ENCODE measurements around the gene NYNRIN. TPM values are rescaled to one million over a fixed set of nuclear protein-coding genes. Genes with fewer than 3 reads are reported as not detected.
A peak's percentile ranks its signal among the peaks of the same experiment; 100 is the strongest.
"Not testable (repeated sequence)": the region's sequence is repeated elsewhere in the genome, so short reads cannot be mapped to it uniquely, and the experiment has no call there.

NYNRIN gene
- total RNA-seq, 8 experiments from 2014 or later: 2.1 to 78.7 (median 6.3) TPM

DNA sequence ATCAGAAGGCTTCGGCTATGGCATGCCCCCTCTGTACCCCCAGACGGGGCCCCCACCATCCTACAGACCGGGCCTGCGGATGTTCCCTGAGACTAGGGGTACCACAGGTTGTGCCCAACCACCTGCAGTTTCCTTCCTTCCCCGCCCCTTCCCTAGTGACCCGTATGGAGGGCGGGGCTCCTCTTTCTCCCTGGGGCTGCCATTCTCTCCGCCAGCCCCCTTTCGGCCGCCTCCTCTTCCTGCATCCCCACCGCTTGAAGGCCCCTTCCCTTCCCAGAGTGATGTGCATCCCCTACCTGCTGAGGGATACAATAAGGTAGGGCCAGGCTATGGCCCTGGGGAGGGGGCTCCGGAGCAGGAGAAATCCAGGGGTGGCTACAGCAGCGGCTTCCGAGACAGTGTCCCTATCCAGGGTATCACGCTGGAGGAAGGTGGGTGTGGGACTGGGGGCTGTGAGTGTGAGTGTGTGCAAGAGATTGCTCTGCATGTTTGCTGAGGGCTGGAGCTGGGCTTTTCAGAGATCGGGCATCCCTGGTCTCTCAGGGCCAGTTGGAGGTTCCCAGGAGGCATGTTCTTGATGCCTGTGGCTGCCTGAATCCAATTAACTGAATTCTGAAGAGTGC is 22.2 kb upstream of the NYNRIN start:
- no peak for ATAC-seq (replicated peaks in 6 of 8)
- Histone ChIP-seq H3K27ac (no peak overlapping the region), H3K4me3 (no peak overlapping the region), H3K4me1 (replicated peaks in 1 of 2) (no peaks in the 10 kb centered on the region)
- WGBS, 10 experiments: 42 to 100% methylated on average over 2 to 3 of the region's 16 CpGs; no CpG with 5 or more reads in 8 of the 10 experiments
- in situ Hi-C loops (cut with MboI; ENCODE audit: low pct_unique_long_range_greater_than_20kb in 2 of 9, low sequenced_read_pairs in 9 of 9, unreplicated experiment in 9 of 9): no loop called here

- peak in 2 of 8 experiments; percentile 4 for ATAC-seq (replicated peaks in 6 of 8)
- WGBS, 10 experiments: 0 to 80% (median 40%) methylated on average over 1 of the region's 7 CpGs; no CpG with 5 or more reads in 5 of the 10 experiments
- H3K27ac ChIP-seq: no peak overlapping the region
- in situ Hi-C loops (cut with MboI; ENCODE audit: low pct_unique_long_range_greater_than_20kb in 2 of 9, low sequenced_read_pairs in 9 of 9, unreplicated experiment in 9 of 9): no loop called here
- no peak overlapping the region for H3K4me3 ChIP-seq
- H3K4me1 ChIP-seq (replicated peaks in 1 of 2): no peaks in the 10 kb centered on the region
Observed at GRCh38 chr14:24377126-24377525, 21.7 kb upstream of the NYNRIN start.

DNA sequence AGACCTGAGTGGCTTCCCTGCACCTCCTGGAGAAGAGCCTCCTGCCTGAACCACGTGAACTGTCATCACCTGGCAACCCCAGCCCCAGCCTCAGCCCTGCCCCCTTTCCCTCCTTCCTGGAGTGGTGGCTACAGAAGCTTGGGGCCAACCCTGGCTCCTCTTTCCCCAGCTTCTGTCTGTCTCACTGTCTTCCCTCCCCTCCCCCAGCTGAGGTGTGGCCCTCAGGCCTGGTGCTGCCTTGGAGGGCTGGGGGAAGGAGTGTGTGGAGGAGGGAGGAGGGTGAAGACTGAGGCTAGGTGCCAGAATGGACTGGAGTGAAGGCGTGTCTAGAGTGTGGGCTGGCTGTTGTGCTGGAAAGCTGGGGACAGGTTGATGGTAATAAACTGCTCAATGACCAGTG is 21.1 kb upstream of the NYNRIN start:
- Histone ChIP-seq H3K4me3 (no peak overlapping the region), H3K27ac (no peak overlapping the region), H3K4me1 (replicated peaks in 1 of 2) (no peaks in the 10 kb centered on the region)
- in situ Hi-C loops (cut with MboI; ENCODE audit: low pct_unique_long_range_greater_than_20kb in 2 of 9, low sequenced_read_pairs in 9 of 9, unreplicated experiment in 9 of 9): no loop called here
- no CpG with 5 or more reads among the region's 2 CpGs for WGBS, 10 experiments
- peak in 7 of 8 experiments; percentile 13 to 80 (median 42) for ATAC-seq (replicated peaks in 6 of 8)

- WGBS, 10 experiments: 29 to 80% (median 80%) methylated on average over 1 of the region's 3 CpGs; no CpG with 5 or more reads in 7 of the 10 experiments
- Histone ChIP-seq H3K4me3 (no peak overlapping the region), H3K4me1 (replicated peaks in 1 of 2) (no peaks in the 10 kb centered on the region), H3K27ac (no peak overlapping the region)
- in situ Hi-C loops (cut with MboI; ENCODE audit: low pct_unique_long_range_greater_than_20kb in 2 of 9, low sequenced_read_pairs in 9 of 9, unreplicated experiment in 9 of 9): no loop called here
- ATAC-seq (replicated peaks in 6 of 8): no peak
Observed at GRCh38 chr14:24378327-24378726, 20.5 kb upstream of the NYNRIN start.

DNA sequence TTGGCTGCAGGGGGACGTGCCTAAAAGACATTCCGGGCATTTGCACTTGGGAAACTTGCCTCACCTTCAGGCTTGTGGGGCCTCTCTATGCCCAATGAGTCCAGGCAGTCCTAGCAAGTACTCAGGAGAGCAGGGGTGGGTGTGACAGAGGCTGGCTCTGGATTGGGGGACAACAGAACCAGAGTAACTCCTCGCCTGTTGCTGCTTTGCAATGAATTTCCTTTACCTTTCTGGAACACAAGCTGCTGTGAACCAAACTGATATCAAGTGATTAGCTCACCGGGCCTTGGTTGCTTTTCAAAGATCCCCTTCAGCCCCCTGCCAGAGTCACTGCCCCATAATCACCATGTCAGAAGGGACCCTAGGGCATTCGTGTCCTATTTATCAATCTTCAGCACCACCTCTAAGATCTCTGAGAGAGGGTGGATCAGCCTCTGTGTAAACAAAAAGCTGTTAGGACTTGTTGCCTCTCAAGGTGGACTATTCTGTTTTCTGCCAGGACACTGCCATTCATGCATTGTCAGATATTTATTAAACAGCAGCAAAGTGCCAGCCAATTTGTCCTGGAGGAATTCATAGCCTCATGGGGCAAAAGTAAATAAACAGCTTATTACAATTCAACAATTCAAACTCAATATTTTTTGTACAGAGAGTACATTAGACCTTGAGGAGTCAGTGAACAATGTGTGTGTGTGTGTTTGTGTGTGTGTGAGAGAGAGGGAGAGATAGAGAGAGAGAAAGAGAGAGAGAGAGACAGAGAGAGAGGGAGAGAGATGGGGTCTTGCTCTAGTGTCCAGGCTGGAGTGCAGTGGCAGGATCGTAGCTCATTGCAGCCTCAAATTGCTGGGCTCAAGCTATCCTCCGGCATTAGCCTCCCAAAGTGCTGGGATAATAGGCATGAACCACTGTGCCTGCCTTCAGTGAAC is 19.6 kb upstream of the NYNRIN start:
- no peaks in the 10 kb centered on the region for H3K4me1 ChIP-seq (replicated peaks in 1 of 2)
- H3K4me3 ChIP-seq: no peak overlapping the region
- ATAC-seq (replicated peaks in 6 of 8): no peak
- 57 to 100% (median 75%) methylated on average over 1 to 5 of the region's 7 CpGs; no CpG with 5 or more reads in 1 of the 10 experiments for WGBS, 10 experiments
- in situ Hi-C loops (cut with MboI; ENCODE audit: low pct_unique_long_range_greater_than_20kb in 2 of 9, low sequenced_read_pairs in 9 of 9, unreplicated experiment in 9 of 9): no loop called here
- no peak overlapping the region for H3K27ac ChIP-seq

GRCh38 chr14:24379907-24380730 is 18.7 kb upstream of the NYNRIN start:
- H3K4me3 ChIP-seq: no peak overlapping the region
- 36 to 100% (median 73%) methylated on average over 1 to 7 of the region's 15 CpGs for WGBS, 10 experiments
- in situ Hi-C loops (cut with MboI; ENCODE audit: low pct_unique_long_range_greater_than_20kb in 2 of 9, low sequenced_read_pairs in 9 of 9, unreplicated experiment in 9 of 9): no loop called here
- no peak for ATAC-seq (replicated peaks in 6 of 8)
- H3K4me1 ChIP-seq (replicated peaks in 1 of 2): no peaks in the 10 kb centered on the region
- H3K27ac ChIP-seq: no peak overlapping the region

- 63 to 100% (median 81%) methylated on average over 1 to 7 of the region's 8 CpGs; no CpG with 5 or more reads in 3 of the 10 experiments for WGBS, 10 experiments
- ATAC-seq (replicated peaks in 6 of 8): peak in 3 of 8 experiments; percentile 5 to 42 (median 31)
- H3K4me3 ChIP-seq: no peak overlapping the region
- in situ Hi-C loops (cut with MboI; ENCODE audit: low pct_unique_long_range_greater_than_20kb in 2 of 9, low sequenced_read_pairs in 9 of 9, unreplicated experiment in 9 of 9): no loop called here
- no peak overlapping the region for H3K27ac ChIP-seq
- no peaks in the 10 kb centered on the region for H3K4me1 ChIP-seq (replicated peaks in 1 of 2)
Observed at GRCh38 chr14:24381363-24382063, 17.3 kb upstream of the NYNRIN start.

- H3K4me1 ChIP-seq (replicated peaks in 1 of 2): no peaks in the 10 kb centered on the region
- peak in 1 of 8 experiments; percentile 2 for ATAC-seq (replicated peaks in 6 of 8)
- H3K4me3 ChIP-seq: no peak overlapping the region
- H3K27ac ChIP-seq: no peak overlapping the region
- WGBS, 10 experiments: 10 to 96% (median 66%) methylated on average over 1 to 4 of the region's 4 CpGs; no CpG with 5 or more reads in 3 of the 10 experiments
- in situ Hi-C loops (cut with MboI; ENCODE audit: low pct_unique_long_range_greater_than_20kb in 2 of 9, low sequenced_read_pairs in 9 of 9, unreplicated experiment in 9 of 9): no loop called here
Observed at GRCh38 chr14:24382064-24382371, 16.8 kb upstream of the NYNRIN start.

DNA sequence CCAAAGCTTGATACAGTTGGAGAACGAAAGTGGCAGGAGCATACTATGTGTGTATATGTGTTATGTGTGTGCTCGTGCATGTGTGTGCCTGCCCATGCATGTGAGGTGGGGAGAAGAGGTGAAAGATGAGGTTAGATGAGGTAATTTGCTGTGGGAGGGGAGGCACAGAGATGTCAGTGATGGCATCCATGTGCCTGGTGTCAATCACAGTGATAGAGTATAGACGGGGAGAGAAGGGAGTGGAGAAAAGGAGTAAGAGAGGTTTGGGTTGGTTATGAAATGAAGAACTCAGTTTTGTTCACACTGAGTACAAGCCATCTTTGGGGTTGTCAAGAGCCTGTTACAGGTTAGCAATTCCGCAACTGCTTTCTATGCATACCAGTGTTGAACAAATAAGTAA is 14.6 kb upstream of the NYNRIN start:
- WGBS, 10 experiments: 66 to 92% (median 85%) methylated on average over 1 to 4 of the region's 4 CpGs; no CpG with 5 or more reads in 2 of the 10 experiments
- Histone ChIP-seq H3K4me3 (no peak overlapping the region), H3K27ac (no peak overlapping the region), H3K4me1 (replicated peaks in 1 of 2) (no peaks in the 10 kb centered on the region)
- in situ Hi-C loops (cut with MboI; ENCODE audit: low pct_unique_long_range_greater_than_20kb in 2 of 9, low sequenced_read_pairs in 9 of 9, unreplicated experiment in 9 of 9): no loop called here
- ATAC-seq (replicated peaks in 6 of 8): no peak

DNA sequence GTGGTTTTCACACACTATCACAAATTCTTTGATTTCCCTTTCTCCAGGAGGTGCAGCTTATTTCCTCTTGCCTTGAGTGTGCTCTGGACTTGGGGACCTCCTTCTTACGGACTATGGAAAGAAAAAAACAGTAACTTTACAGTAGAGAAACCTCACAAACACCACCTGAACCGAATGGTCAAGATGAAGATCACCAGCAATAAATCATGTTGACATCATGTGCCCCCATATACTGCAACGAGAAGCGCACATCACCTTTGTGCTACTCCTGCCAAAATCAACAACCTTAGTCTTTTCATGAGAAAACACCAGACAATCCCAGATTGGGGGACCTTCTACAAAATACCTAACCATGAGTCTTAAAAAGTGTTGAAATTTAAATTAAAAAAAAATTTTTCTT is 13.3 kb upstream of the NYNRIN start:
- no peak overlapping the region for H3K4me3 ChIP-seq
- in situ Hi-C loops (cut with MboI; ENCODE audit: low pct_unique_long_range_greater_than_20kb in 2 of 9, low sequenced_read_pairs in 9 of 9, unreplicated experiment in 9 of 9): no loop called here
- no peak overlapping the region for H3K27ac ChIP-seq
- WGBS, 10 experiments: 40 to 100% (median 68%) methylated on average over 1 to 4 of the region's 4 CpGs
- no peaks in the 10 kb centered on the region for H3K4me1 ChIP-seq (replicated peaks in 1 of 2)
- ATAC-seq (replicated peaks in 6 of 8): no peak

GRCh38 chr14:24387009-24387345 is 11.8 kb upstream of the NYNRIN start:
- Histone ChIP-seq H3K4me3 (no peak overlapping the region), H3K4me1 (replicated peaks in 1 of 2) (no peaks in the 10 kb centered on the region), H3K27ac (no peak overlapping the region)
- in situ Hi-C loops (cut with MboI; ENCODE audit: low pct_unique_long_range_greater_than_20kb in 2 of 9, low sequenced_read_pairs in 9 of 9, unreplicated experiment in 9 of 9): no loop called here
- 80 to 100% (median 91%) methylated on average over 1 to 2 of the region's 2 CpGs; no CpG with 5 or more reads in 6 of the 10 experiments for WGBS, 10 experiments
- no peak for ATAC-seq (replicated peaks in 6 of 8)

GRCh38 chr14:24387579-24387978 is 11.2 kb upstream of the NYNRIN start:
- H3K27ac ChIP-seq; H3K4me1 ChIP-seq (replicated peaks in 1 of 2); ATAC-seq (replicated peaks in 6 of 8); in situ Hi-C loops (cut with MboI; ENCODE audit: low pct_unique_long_range_greater_than_20kb in 2 of 9, low sequenced_read_pairs in 9 of 9, unreplicated experiment in 9 of 9); H3K4me3 ChIP-seq: not testable (repeated sequence)
- 58 to 100% (median 80%) methylated on average over 1 to 5 of the region's 5 CpGs for WGBS, 10 experiments

Data from motor neuron (in vitro differentiated cells).